Fibroblast of the conjunctiva (primary cell): Measurements from ENCODE around the gene ZNF740.

Experiments
- DNase-seq: peaks from one replicate; pipeline ENCODE4 v3.0.0-alpha.2; 2010; ENCODE audit warnings: low read depth

Gene ZNF740

DNA sequence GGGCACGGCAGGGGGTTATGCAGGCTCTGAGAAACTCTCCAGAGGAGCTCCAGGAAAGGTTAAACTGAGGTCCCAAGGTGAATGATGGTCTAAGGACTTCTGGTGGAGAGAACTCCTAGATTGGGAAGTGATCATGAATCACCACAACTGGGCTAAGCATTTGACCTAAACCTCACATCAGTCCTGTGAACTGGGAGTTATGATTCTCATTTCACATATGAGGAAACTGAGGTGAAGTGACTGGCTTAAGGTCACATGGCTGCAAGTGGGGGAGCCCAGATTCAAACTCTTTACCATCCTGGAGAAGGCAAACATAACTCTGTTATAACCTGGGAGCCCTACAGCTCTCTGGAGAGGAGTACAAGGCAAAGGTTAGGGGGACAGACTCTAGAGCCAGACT lies 47.3 kb downstream of the ZNF740 start:
- DNase-seq = no peak

DNA sequence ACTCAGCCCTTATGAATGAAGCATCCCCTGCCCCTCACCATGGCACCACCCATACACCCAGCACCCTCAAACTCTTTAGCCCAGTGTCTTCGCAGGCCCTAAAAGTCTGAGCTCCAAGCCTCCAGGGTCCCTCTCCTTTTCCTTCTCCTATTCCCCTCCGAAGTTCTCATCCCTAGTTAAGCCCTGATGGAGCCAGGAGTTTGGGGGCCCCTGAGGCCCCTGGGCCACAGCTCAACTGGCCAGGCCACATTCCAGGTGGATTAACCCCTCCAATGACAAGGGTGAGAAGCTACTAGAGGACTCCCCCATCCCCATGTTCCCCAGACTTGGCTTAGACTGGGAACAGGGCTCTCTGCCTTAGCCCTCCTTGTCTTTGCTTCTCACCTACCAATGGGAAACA lies 48.9 kb downstream of the ZNF740 start:
- DNase-seq = no peak

DNA sequence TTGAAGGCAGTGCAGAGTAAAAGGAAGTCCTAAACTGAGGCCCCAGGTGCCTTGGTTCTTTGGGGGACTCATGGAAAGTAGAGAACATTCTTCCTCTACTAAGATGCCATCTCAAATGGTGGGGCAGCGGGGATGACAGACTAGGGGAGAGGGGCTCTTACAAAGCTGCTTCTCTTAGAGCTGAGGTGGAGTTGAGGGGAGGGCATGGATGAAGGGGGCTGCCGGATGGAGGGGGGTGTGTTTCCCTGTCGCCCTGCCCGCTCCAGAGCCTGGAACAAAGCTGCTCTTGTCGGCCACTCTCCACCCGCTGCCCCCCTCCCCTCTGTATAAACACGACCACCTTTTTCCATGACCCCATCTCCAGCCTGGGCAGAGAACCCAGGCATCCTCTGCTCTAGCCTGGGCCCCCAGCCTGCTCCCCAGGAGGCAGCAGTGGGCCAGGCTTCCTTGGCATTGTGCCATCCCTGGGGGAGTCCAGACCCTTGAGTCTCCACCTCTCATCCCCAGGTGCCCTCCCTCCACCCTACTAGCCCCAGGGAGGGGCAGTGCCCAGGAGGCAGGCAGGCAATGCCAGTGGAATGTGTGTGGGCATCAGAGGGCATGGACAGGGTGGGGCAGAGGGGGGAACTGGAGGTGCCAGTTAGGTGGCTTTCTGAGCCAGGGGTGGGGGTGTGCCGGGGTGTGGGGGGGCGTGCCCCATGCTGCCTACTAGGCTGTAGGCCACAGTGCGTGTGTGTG lies 49.8 kb downstream of the ZNF740 start:
- DNase-seq = no peak

DNA sequence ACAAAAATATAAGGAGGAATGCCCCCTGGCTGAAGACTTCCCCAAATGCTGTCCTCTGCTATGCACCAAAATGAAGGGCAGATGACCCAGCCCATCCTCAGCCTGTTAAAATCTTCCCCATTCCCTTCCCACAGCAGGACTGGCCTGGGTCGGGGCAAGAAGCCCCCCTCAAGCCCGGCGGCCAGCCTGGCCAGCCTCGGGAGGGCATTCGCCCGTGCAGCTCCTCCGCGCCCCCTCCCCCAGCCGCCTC lies 51.1 kb downstream of the ZNF740 start:
- no peak for DNase-seq

GRCh38 chr12:53231921-53232645 lies 51.6 kb downstream of the ZNF740 start, which contains the start of gene RARG:
Gene RARG, minus strand, starts transcription at chr12:53232209. Its CDS starts 4,664 bp downstream, at chr12:53227545.
- no peak for DNase-seq

DNA sequence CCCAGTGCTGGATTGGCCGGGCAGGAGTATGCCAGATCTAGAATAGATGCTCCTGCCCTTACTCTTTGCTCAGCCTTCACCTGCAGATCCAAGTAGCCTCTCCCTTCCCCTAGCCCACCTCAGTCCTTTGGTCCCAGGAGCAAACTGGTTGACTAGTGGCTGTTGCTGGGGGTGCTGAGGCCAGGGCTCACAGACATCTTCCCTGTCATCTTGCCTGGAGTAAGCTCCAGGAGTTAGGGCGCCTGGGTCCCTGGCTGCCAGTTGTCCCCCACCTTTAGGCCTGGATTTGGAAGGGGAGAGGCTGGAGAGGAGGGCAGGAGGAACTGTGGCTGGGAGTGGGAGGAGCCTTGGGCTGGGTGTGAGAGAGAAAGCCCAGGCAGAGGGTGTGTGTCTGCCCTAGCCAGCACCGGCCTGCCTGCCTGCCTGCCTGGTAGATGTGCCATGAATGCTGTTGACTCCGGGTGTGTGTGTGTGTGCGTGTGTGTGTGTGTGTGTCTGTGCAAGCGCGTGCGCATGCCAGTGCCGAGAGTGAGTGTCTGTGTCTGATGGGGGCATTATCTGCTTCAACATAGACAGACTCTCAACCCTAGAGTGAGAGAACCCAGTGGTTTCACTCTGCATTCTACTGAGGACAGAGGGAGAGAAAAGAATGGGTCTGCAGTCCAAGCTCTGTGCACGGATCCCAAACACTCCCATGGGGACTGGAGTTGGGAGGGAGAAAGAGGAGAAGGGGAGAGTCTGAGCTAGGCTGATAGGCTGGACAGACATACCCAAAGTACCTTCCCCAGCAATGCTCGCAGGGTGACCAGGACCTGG lies 52.3 kb downstream of the ZNF740 start:
- no peak for DNase-seq

GRCh38 chr12:53233671-53234121 lies 53.2 kb downstream of the ZNF740 start:
- DNase-seq = no peak

GRCh38 chr12:53234271-53234914 lies 53.9 kb downstream of the ZNF740 start:
- no peak for DNase-seq

DNA sequence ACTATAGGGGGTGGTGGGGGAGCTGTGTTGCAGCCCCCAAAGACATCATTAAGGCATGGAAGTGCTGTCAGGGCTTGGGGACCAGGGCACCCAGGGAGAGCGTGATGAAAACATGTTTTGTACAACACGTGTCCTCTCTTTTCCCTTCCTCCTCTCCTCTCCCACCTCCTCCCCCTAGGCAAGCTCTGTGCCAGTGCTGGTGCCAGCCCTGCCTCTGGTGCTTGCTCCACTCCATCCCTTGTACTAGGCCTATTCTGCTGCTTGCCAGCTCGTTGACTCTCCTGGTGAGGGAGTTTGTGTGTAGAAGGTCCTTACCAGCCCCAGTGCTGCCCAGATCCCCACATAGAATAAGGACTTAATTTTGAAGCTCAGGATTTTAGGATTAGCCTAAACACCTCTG lies 54.6 kb downstream of the ZNF740 start:
- no peak for DNase-seq

DNA sequence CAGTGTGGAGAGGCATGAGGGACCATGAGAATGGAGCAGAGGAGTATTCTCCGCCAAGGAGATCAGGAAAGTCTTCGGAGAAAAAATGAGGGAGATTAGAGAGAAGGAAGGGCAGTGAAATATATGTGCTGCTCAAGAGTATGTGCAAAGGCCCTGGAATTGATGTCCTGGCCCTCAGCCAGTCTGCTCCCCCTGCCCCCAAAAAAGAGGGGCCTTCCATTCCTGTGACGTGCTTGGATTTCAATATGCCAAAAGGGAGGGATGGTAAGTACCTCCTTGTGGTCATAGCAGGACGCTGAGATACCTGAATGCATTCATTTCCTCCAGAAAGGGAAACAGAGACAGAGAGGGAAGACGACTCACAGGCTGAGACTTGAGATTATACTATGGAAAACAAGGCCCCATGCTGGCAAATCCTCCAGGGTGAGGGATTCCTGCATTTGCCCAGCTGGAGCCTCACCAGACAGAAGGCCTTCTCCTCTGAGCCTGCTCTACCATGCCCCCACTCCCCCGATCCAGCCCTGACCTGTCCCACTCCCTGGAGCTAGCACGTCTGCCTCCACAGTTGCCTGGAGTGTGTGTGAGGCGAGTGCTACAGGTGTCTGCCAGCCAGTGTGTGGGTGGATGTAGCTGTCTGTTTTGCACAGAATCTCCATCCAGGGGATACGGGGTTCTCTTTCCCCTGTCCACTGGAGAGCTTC lies 55.4 kb downstream of the ZNF740 start:
- no peak for DNase-seq

DNA sequence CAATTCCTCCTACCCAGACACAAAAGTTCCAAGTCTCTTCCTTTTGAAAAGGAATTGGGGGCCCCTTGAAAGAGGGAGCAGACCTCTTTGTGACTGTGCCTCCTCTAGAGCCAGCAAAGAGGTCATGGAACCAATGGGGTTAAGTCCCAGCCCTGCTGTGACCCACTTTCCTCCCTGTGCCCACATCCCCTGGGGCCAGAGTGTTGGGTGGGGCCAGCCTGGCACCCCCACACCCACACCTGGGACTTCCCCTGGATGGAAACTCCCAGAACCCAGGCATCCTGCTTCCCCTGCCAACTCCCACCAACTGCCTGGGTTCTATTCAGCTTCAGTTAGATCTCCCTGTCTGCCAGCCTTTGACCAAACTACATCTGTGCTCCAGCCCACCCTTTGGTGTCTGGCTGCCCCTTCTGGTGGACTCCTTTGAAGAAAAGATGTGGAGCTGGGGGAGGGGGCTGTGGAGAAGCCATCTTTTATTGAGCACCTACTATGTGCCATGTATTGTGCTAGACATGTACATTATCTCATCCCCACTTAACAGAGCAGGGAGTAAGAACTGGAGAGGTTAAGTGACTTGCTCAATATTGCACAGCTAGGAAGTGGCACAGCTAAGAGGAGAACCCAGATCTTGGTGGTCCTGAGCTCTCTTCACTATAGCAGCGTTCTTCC lies 56.1 kb downstream of the ZNF740 start:
- DNase-seq = no peak

DNA sequence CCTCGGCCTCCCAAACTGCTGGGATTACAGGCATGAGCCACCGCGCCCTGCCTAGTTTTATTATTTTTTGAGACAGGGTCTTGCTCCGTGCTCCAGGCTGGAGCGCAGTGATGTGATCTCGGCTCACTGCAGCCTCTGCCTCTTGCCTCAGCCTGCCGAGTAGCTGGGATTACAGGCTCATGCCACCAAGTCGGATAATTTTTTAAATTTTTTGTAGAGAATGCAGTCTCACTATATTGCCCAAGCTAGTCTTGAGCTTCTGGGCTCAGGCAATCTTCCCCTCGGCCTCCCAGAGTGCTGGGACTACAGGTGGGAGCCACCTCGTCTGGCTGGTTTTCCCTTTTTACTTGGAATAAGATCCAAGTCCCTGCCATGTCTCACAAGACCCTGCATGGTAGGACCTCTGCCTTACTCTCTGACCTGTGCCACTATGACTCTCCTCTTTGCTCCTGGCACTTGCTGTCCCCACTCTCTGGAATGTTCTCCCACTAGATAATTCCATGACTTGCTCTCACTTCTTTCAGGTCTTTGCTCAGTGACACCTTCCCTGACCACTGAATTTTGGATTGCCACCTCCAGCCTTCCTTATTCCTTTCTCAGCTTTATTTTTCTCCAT lies 59.2 kb downstream of the ZNF740 start:
- DNase-seq = no peak

- no peak for DNase-seq
Observed at GRCh38 chr12:53241623-53242412, 61.3 kb downstream of the ZNF740 start.

DNA sequence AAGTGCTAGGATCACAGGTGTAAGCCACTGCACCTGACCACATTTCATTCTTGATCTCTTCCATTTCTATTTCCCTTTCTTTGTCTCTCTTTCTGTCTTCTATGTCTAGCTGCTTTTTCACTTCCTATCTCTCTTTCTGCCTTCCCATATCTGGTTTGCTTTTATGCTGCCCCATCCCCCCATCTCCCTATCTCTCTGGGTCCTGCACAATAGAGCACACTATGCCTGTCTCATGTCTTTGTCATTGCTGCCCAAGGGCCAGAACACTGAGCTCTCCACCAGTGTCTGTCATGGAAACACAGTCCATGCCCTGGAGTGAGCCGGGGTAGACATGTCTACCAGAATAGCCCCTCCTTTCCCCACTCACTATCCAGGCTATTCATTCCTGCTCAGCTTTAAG lies 63.8 kb downstream of the ZNF740 start:
- DNase-seq = no peak
